H1 (cell line): ENCODE data around the gene ECT2L. TPM values are rescaled to one million over a fixed set of nuclear protein-coding genes. Genes with fewer than 3 reads are reported as not detected.

Experiments
- CTCF ChIA-PET: fragments of 300-600 bp; sonication (Branson Sonifier 250); formaldehyde crosslinking; loops from one replicate; lab custom pipeline; 2021; ENCODE audit not compliant: partially characterized antibody; lab: Charles Lee
- POLR2A ChIA-PET: fragments of 300-600 bp; sonication (Branson Sonifier 250); formaldehyde crosslinking; loops from one replicate; lab custom pipeline; 2021; ENCODE audit warnings: inconsistent platforms; ENCODE audit not compliant: partially characterized antibody; lab: Charles Lee
- DNase-seq, 2 experiments: peaks; one replicate each; pipeline versions ENCODE4 v3.0.0 to v3.0.0-alpha.2; 2010 to 2022; ENCODE audit warnings: low spot score in 2 of 2, low read depth in 1 of 2, mixed read lengths in 1 of 2
- FAIRE-seq: peaks from 2 replicates; lab custom pipeline; 2011; peaks lifted over from hg19 to GRCh38; lab: Jason Lieb, UNC
- H2AFZ ChIP-seq: 2 replicates; pipeline ENCODE4 v1.8.1; 2012; ENCODE audit warnings: low read length, inconsistent platforms
- H2AK5ac ChIP-seq: 2 replicates; pipeline ENCODE4 v1.6.1; 2013; ENCODE audit warnings: low read depth, low read length
- H2BK120ac ChIP-seq: replicated peaks from 2 replicates; pipeline ENCODE3; 2013; ENCODE audit warnings: low read depth, low read length, inconsistent platforms
- H2BK12ac ChIP-seq: 2 replicates; pipeline ENCODE4 v1.6.1; 2013; ENCODE audit warnings: low read depth, low read length
- H2BK15ac ChIP-seq: 2 replicates; pipeline ENCODE4 v1.6.1; 2013; ENCODE audit warnings: low read length
- H2BK20ac ChIP-seq: 2 replicates; pipeline ENCODE4 v1.6.1; 2013; ENCODE audit warnings: low read length
- H2BK5ac ChIP-seq: 2 replicates; pipeline ENCODE4 v1.6.1; 2013; ENCODE audit warnings: low read depth, low read length
- H3K14ac ChIP-seq: 2 replicates; pipeline ENCODE4 v1.6.1; 2013; ENCODE audit warnings: inconsistent platforms; ENCODE audit not compliant: insufficient read length
- H3K18ac ChIP-seq: 2 replicates; pipeline ENCODE4 v1.6.1; 2013; ENCODE audit warnings: low read length; ENCODE audit errors: extremely low read depth
- H3K23ac ChIP-seq: 2 replicates; pipeline ENCODE4 v1.6.1; 2013; ENCODE audit warnings: inconsistent platforms; ENCODE audit not compliant: insufficient read length
- H3K23me2 ChIP-seq: 2 replicates; pipeline ENCODE4 v1.6.1; 2013; ENCODE audit warnings: low read depth, low read length
- H3K27ac ChIP-seq: 2 replicates; pipeline ENCODE4 v1.6.1; 2011; ENCODE audit warnings: low read depth, low read length, inconsistent platforms
- H3K27me3 ChIP-seq, 4 experiments: replicated peaks in 1 of 4; 1 replicate in 1 of 4; 2 replicates in 3 of 4; pipeline versions ENCODE4 v1.6.1 to v1.8.1; 2011 to 2013; ENCODE audit warnings: low read length in 3 of 4, mild to moderate bottlenecking in 3 of 4, inconsistent platforms in 2 of 4, mixed read lengths in 2 of 4, moderate library complexity in 1 of 4; ENCODE audit not compliant: control insufficient read depth in 3 of 4, insufficient read depth in 3 of 4; ENCODE audit errors: extremely low read depth in 1 of 4
- H3K36me3 ChIP-seq, 4 experiments: 2 replicates each; pipeline versions ENCODE4 v1.6.1 to v1.8.1; 2011 to 2013; ENCODE audit warnings: mild to moderate bottlenecking in 4 of 4, low read length in 3 of 4, moderate library complexity in 2 of 4, control low read depth in 1 of 4, inconsistent platforms in 1 of 4; ENCODE audit not compliant: insufficient read depth in 4 of 4, control insufficient read depth in 2 of 4
- H3K4ac ChIP-seq: replicated peaks from 2 replicates; pipeline ENCODE3; 2013; ENCODE audit warnings: low read length, low read depth, mixed read lengths, inconsistent platforms; ENCODE audit not compliant: insufficient read length
- H3K4me1 ChIP-seq, 4 experiments: replicated peaks in 1 of 4; 1 replicate in 1 of 4; 2 replicates in 3 of 4; pipeline versions ENCODE4 v1.6.1 to v1.8.1; 2011 to 2013; ENCODE audit warnings: low read length in 3 of 4, inconsistent platforms in 2 of 4, mixed read lengths in 1 of 4; ENCODE audit not compliant: insufficient read depth in 4 of 4, control insufficient read depth in 3 of 4
- H3K4me2 ChIP-seq, 2 experiments: 2 replicates each; pipeline versions ENCODE4 v1.6.1 to v1.8.1; 2011 to 2013; ENCODE audit warnings: low read depth in 2 of 2, low read length in 2 of 2, control low read depth in 1 of 2, inconsistent platforms in 1 of 2, mild to moderate bottlenecking in 1 of 2; ENCODE audit not compliant: insufficient read depth in 1 of 2
- H3K4me3 ChIP-seq, 4 experiments: fragments of 200-600, 300-600 bp in 1 of 4; sonication (generic), shearing (Covaris generic), sonication (Bioruptor Twin) in 1 of 4; 2 replicates each; pipeline versions ENCODE4 v1.5.1 to v1.8.1; 2011 to 2016; ENCODE audit warnings: low read length in 4 of 4, low read depth in 3 of 4, control low read depth in 2 of 4, inconsistent platforms in 2 of 4, mild to moderate bottlenecking in 2 of 4, mixed read lengths in 1 of 4, moderate library complexity in 1 of 4; ENCODE audit not compliant: insufficient read depth in 2 of 4; ENCODE audit errors: extremely low read depth in 1 of 4
- H3K56ac ChIP-seq: replicated peaks from 2 replicates; pipeline ENCODE3; 2013; ENCODE audit warnings: low read depth, mild to moderate bottlenecking, mixed read lengths, low read length, inconsistent platforms; ENCODE audit not compliant: insufficient read length
- H3K79me1 ChIP-seq: 2 replicates; pipeline ENCODE4 v1.6.1; 2013; ENCODE audit warnings: low read depth, low read length, control low read depth
- H3K79me2 ChIP-seq, 2 experiments: 2 replicates each; pipeline versions ENCODE4 v1.6.1 to v1.8.1; 2012 to 2013; ENCODE audit warnings: low read length in 2 of 2, mild to moderate bottlenecking in 2 of 2, inconsistent platforms in 1 of 2; ENCODE audit not compliant: insufficient read depth in 2 of 2, control insufficient read depth in 1 of 2
- H3K9ac ChIP-seq, 4 experiments: replicated peaks in 1 of 4; 1 replicate in 1 of 4; 2 replicates in 3 of 4; pipeline versions ENCODE4 v1.6.1 to v1.8.1; 2011 to 2013; ENCODE audit warnings: low read depth in 3 of 4, low read length in 3 of 4, control low read depth in 2 of 4, mild to moderate bottlenecking in 2 of 4, moderate library complexity in 2 of 4, inconsistent platforms in 1 of 4; ENCODE audit errors: extremely low read depth in 1 of 4
- H3K9me3 ChIP-seq, 2 experiments: 2 replicates each; pipeline versions ENCODE4 v1.6.1 to v1.8.1; 2012 to 2013; ENCODE audit warnings: mild to moderate bottlenecking in 2 of 2, moderate library complexity in 2 of 2, control low read depth in 1 of 2, inconsistent platforms in 1 of 2, low read depth in 1 of 2, low read length in 1 of 2, mixed read lengths in 1 of 2; ENCODE audit not compliant: insufficient read depth in 2 of 2
- H4K20me1 ChIP-seq, 2 experiments: replicated peaks in 1 of 2; 2 replicates each; pipeline versions ENCODE3 to v1.8.1; 2011 to 2013; ENCODE audit warnings: inconsistent platforms in 2 of 2, low read length in 2 of 2, mild to moderate bottlenecking in 1 of 2; ENCODE audit not compliant: insufficient read depth in 2 of 2, control insufficient read depth in 1 of 2
- H4K5ac ChIP-seq: 2 replicates; pipeline ENCODE4 v1.6.1; 2013; ENCODE audit warnings: low read length, low read depth, mixed read lengths, inconsistent platforms; ENCODE audit not compliant: insufficient read length
- H4K8ac ChIP-seq: 2 replicates; pipeline ENCODE4 v1.8.0; 2013; ENCODE audit warnings: mild to moderate bottlenecking, moderate library complexity, low read length, inconsistent platforms; ENCODE audit not compliant: insufficient read depth; ENCODE audit errors: extremely low read depth
- H4K91ac ChIP-seq: replicated peaks from 2 replicates; pipeline ENCODE3; 2013; ENCODE audit warnings: low read length, mixed read lengths, inconsistent platforms; ENCODE audit not compliant: insufficient read length
- SIX5 ChIP-seq: IDR thresholded peaks from 2 replicates; pipeline ENCODE4 v1.6.1; 2011; ENCODE audit warnings: mild to moderate bottlenecking, low read depth, low read length
- TBP ChIP-seq: IDR thresholded peaks from 2 replicates; pipeline ENCODE4 v1.6.1; 2011; ENCODE audit warnings: low read depth, low read length, improper control_type of control experiment
- WGBS, 2 experiments: shearing (Covaris generic) in 1 of 2; methylation state at CpG; one replicate each; pipeline versions ENCODE4 v1.1.6 to v1.1.7; 2013 to 2015; ENCODE audit warnings: low lambda C conversion rate in 2 of 2, mixed read lengths in 2 of 2, inconsistent platforms in 1 of 2, low coverage in 1 of 2, missing lambda C conversion rate in 1 of 2; ENCODE audit not compliant: insufficient replicate concordance in 2 of 2, insufficient coverage in 1 of 2, insufficient read length in 1 of 2; ENCODE audit errors: extremely low coverage in 1 of 2, missing lambda C conversion rate in 1 of 2; 5-methylcytosine and 5-hydroxymethylcytosine counted together
- polyA plus RNA-seq, 7 experiments: library from polyadenylated mRNA; depleted of rRNA in 3 of 7; stranded (reverse) in 5 of 7; unstranded in 2 of 7; fragments of >200 nt in 5 of 7; fragments of 200-250 nt in 2 of 7; gene quantifications; 1 replicate in 5 of 7; 2 replicates in 1 of 7; 4 replicates in 1 of 7; pipeline versions ENCODE4 v1.2.1 to v1.2.3, GENCODE V29; 2011 to 2013; ENCODE audit warnings: missing spikeins in 2 of 7, mixed read lengths in 2 of 7
- total RNA-seq: library from RNA; stranded (reverse); fragmentation: NEBNext Ultra II Directional; extraction: Animal tissue kit (Norgen Biotek cat#: 25700); gene quantifications from 2 replicates; pipeline ENCODE4 v1.2.1, GENCODE V29; 2021

ECT2L gene
- total and polyA plus RNA-seq, 2 of the 8 experiments (the other 6 are each of a cell fraction or from before 2014, with no cell fraction given): not detected

GRCh38 chr6:138864343-138864890 lies 68.5 kb downstream of the ECT2L start:
- Histone ChIP-seq H2BK12ac (no peak overlapping the region), H3K36me3 (no peaks in the 10 kb centered on the region), H3K27ac (no peak overlapping the region), H3K79me2 (no peaks in the 10 kb centered on the region), H2AFZ (no peak overlapping the region), H3K18ac (no peak overlapping the region), H3K79me1 (no peaks in the 10 kb centered on the region), H3K23ac (no peak overlapping the region), H3K4me3 (no peak overlapping the region), H3K56ac (no peak overlapping the region), H2BK5ac (no peak overlapping the region), H2BK20ac (no peak overlapping the region), H3K23me2 (no peaks in the 10 kb centered on the region), H3K4me2 (no peak overlapping the region), H4K8ac (no peak overlapping the region), H3K4ac (no peak overlapping the region), H3K4me1 (no peaks in the 10 kb centered on the region), H4K20me1 (no peaks in the 10 kb centered on the region), H2AK5ac (no peak overlapping the region), H2BK120ac (no peak overlapping the region), H3K9ac (no peak overlapping the region), H3K9me3 (no peaks in the 10 kb centered on the region), H2BK15ac (no peak overlapping the region), H4K5ac (no peak overlapping the region), H3K14ac (no peak overlapping the region), H4K91ac (no peak overlapping the region), H3K27me3 (no peaks in the 10 kb centered on the region)
- CTCF ChIA-PET: interaction anchor here (1.0 kb wide), 2 partner anchors 12 to 22 kb away, joined by 3 read pairs; no protein-coding TSS in a partner anchor
- no peak for TF ChIP-seq TBP
- no peak for TF ChIP-seq SIX5
- POLR2A ChIA-PET: interaction anchor here (0.6 kb wide), 1 partner anchor 14 kb away, joined by 3 read pairs; no protein-coding TSS in a partner anchor
- WGBS, 2 experiments: 86% methylated on average over 6 of the region's 6 CpGs; no CpG with 5 or more reads in 1 of the 2 experiments
- DNase-seq (no peak), FAIRE-seq (no peak)
